Prostate gland (tissue), 2 donors: ENCODE data around the gene PPP1R15B. TPM values are rescaled to one million over a fixed set of nuclear protein-coding genes. Genes with fewer than 3 reads are reported as not detected.

Source experiments
- DNase-seq: peaks from one replicate; pipeline ENCODE4 v3.0.0-alpha.2; 2019; ENCODE audit warnings: low spot score
- H3K27ac ChIP-seq, 2 donors: fragments of 200-600 bp; sonication (generic); 2 replicates each; pipeline ENCODE4 v1.5.1; 2017 to 2019
- H3K27me3 ChIP-seq: fragments of 200-600 bp; sonication (generic); replicated peaks from 2 replicates; pipeline ENCODE4 v1.5.1; 2019; ENCODE audit not compliant: insufficient read depth
- H3K36me3 ChIP-seq, 2 donors: fragments of 200-600 bp; sonication (generic); 1 replicate in 1 of 2; 2 replicates in 1 of 2; pipeline versions ENCODE4 v1.5.1 to v1.8.1; 2017 to 2019
- H3K4me1 ChIP-seq: fragments of 200-600 bp; sonication (generic); replicated peaks from 2 replicates; pipeline ENCODE4 v1.5.1; 2019
- H3K4me3 ChIP-seq, 2 donors: fragments of 200-600 bp; sonication (generic); 2 replicates each; pipeline ENCODE4 v1.5.1; 2017 to 2019
- H3K9me3 ChIP-seq: fragments of 200-600 bp; sonication (generic); 2 replicates; pipeline ENCODE4 v1.5.1; 2017
- POLR2A ChIP-seq: fragments of 450-650 bp; IDR thresholded peaks from one replicate; pipeline ENCODE4 v1.6.1; 2016; ENCODE audit warnings: antibody characterized with exemption, mild to moderate bottlenecking
- POLR2AphosphoS5 ChIP-seq: sonication (generic); formaldehyde crosslinking; IDR thresholded peaks from one replicate; pipeline ENCODE4 v1.6.1; 2017; ENCODE audit warnings: antibody characterized with exemption
- WGBS: methylation state at CpG from one replicate; pipeline ENCODE4 v1.1.5; 2018; 5-methylcytosine and 5-hydroxymethylcytosine counted together
- intact Hi-C: fragments of 100-400 bp; cut with DNase I; formaldehyde crosslinking; loops from one replicate; pipeline ENCODE4 v1.14.2; 2022
- total RNA-seq, 2 donors: library from RNA; depleted of rRNA; stranded (reverse); fragments of >200 nt; gene quantifications; one replicate each; pipeline ENCODE4 v1.1.0, GENCODE V29; 2016
- TF ChIP-seq, protein P1 (sequence below), 4 experiments: fragments of 200-600 bp in 2 of 4; fragments of 450-650 bp in 2 of 4; sonication (generic) in 2 of 4; IDR thresholded peaks; 1 replicate in 3 of 4; 2 replicates in 1 of 4; pipeline ENCODE4 v1.5.1; 2016 to 2019; ENCODE audit warnings: antibody characterized with exemption in 4 of 4, mild to moderate bottlenecking in 2 of 4, moderate library complexity in 2 of 4

The PPP1R15B gene
- total RNA-seq, 2 donors from 2014 or later, result 43.5 to 45.0 TPM

DNA sequence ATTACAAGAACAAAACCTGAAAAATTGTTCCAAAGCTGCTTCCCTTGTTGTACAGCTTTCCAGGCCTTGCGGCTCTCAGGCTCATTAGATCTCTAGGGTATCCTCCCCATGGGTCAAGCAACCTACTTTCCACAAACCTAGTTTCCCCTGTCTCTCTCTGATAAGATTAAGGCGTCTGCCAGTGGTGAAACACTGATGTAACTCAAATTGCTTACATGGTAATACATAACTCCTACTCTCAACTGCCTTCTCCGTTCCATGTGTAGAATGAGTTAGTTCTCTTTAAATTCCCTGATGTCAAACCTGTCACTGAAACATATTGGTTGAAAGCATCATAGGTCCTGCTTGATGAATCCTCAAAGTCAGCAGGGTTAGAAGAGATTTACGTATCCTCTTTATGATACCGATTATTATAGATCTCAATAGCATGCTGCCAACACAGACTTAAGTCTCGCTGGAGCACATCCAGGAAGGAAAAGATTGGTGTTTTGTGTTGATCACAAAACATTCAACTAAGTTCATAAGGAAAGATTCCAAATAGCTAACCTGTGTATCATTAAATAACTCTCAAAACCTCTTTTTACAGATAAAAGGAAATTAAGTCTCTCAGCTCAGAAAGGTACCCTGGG lies 10.6 kb downstream of the PPP1R15B start:
- 85% methylated on average over 6 of the region's 6 CpGs for WGBS
- TF ChIP-seq, protein P1, sequence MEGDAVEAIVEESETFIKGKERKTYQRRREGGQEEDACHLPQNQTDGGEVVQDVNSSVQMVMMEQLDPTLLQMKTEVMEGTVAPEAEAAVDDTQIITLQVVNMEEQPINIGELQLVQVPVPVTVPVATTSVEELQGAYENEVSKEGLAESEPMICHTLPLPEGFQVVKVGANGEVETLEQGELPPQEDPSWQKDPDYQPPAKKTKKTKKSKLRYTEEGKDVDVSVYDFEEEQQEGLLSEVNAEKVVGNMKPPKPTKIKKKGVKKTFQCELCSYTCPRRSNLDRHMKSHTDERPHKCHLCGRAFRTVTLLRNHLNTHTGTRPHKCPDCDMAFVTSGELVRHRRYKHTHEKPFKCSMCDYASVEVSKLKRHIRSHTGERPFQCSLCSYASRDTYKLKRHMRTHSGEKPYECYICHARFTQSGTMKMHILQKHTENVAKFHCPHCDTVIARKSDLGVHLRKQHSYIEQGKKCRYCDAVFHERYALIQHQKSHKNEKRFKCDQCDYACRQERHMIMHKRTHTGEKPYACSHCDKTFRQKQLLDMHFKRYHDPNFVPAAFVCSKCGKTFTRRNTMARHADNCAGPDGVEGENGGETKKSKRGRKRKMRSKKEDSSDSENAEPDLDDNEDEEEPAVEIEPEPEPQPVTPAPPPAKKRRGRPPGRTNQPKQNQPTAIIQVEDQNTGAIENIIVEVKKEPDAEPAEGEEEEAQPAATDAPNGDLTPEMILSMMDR (IDR thresholded peaks at IDR 0.05), result no peak
- no peak for TF ChIP-seq POLR2A
- TF ChIP-seq POLR2AphosphoS5, result no peak
- Histone ChIP-seq H3K27me3 (no peaks in the 10 kb centered on the region), H3K9me3 (no peaks in the 10 kb centered on the region), H3K36me3 (no peaks in the 10 kb centered on the region), H3K27ac (no peak overlapping the region), H3K4me3 (no peak overlapping the region), H3K4me1 (no peaks in the 10 kb centered on the region)
- intact Hi-C loops, result no loop called here
- DNase-seq, result no peak

DNA sequence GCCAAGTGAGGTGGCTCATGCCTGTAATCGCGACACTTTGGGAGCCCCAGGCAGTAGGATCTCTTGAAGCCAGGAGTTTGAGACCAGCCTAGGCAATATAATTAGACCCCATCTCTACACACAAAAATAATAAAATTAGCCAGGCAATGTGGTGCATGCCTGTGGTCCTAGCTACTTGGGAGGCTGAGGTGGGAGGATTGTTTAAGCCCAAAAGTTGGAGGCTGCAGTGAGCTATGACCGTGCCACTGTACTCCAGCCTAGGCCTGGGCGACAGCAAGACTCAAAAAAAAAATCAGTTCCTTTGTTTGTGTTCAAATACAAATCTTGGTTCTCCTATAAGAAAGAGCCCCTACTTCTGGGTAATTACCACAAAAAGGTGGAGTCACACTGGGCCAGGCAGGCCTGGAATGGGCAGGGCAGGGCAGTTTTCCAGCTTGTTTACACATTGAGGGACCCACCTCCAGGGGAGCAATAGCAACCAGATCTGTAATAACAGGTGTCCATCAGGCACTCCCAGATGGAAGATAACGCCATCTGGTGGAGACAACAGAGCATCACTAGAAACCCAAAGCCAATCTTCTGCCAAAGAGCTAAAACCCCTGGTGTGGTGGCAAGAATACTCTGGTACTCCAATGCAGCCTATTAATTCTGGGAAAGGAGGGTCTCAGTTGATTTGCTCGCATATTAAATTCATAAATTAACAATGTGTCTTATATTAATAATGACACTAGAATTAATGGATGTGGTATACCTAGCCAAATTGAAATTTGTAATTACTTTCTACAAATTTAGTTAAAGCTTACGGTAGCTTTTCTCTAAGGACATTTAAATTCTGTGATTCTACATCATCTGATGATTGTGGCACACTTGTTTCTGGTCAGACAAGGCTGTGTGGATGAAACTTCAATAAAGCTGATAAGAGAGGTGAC lies 13.2 kb downstream of the PPP1R15B start:
- intact Hi-C loops, result no loop called here
- H3K27ac ChIP-seq, result peak overlapping the region in 1 of 2 donors; percentile 12
- DNase-seq, result peak; percentile 84
- H3K36me3 ChIP-seq, result no peaks in the 10 kb centered on the region
- WGBS, result 66% methylated on average over 7 of the region's 7 CpGs
- no peaks in the 10 kb centered on the region for H3K9me3 ChIP-seq
- H3K27me3 ChIP-seq, result no peaks in the 10 kb centered on the region
- TF ChIP-seq, protein P1 (IDR thresholded peaks at IDR 0.05), result peak; percentile 48 to 87 (median 84)
- TF ChIP-seq POLR2AphosphoS5 (peak; percentile 80), POLR2A (no peak)
- H3K4me1 ChIP-seq, result no peaks in the 10 kb centered on the region
- H3K4me3 ChIP-seq, result no peak overlapping the region

DNA sequence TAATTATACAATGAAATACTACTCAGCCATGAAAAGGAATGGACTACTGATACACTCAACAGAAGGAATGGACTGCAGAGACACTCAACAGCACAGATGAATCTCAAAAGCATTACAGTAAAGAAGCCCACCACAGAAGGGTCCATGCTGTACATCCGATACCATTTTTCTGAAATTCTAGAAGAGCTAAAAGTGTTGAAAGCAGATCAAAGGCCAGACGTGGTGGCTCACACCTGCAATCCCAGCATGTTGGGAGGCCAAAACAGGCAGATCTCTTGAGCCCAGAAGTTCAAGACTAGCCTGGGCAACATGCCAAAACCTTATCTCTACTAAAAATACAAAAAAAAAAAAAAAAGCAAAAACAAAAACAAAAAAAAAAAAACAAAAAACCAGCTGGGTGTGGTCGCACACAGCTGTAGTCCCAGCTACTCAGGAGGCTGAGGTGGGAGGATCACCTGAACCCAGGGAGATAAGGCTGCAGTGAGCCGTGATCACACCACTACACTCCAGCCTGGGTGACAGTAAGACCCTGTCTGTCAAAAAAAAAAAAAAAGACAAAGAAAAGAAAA lies 15.5 kb downstream of the PPP1R15B start:
- no peaks in the 10 kb centered on the region for H3K27me3 ChIP-seq
- DNase-seq, result no peak
- intact Hi-C loops, result no loop called here
- no peak overlapping the region for H3K4me3 ChIP-seq
- H3K36me3 ChIP-seq, result no peaks in the 10 kb centered on the region
- H3K27ac ChIP-seq, result no peak overlapping the region
- H3K4me1 ChIP-seq, result no peaks in the 10 kb centered on the region
- TF ChIP-seq POLR2AphosphoS5 (no peak), POLR2A (no peak)
- TF ChIP-seq, protein P1 (IDR thresholded peaks at IDR 0.05), result no peak
- WGBS, result 84% methylated on average over 4 of the region's 4 CpGs
- no peaks in the 10 kb centered on the region for H3K9me3 ChIP-seq

DNA sequence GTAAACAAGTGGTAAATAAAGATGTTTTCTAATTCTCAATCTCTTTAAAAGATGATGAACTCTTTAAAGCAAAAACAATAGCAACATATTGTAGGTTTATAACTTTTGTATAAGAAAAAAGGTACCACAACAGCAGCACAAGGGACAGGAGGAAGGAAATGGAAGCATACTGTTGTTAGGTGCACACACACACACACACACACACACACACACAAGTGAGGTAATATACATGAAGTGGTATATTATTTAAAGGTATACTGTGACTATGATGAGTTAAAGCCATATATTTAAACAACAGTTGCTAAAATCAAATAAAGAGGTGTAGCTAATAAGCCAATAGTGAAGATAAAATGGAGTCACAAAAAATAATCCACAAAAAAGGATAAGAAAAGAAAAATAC lies 20.0 kb downstream of the PPP1R15B start:
- TF ChIP-seq POLR2AphosphoS5, result no peak
- TF ChIP-seq POLR2A, result no peak
- TF ChIP-seq, protein P1 (IDR thresholded peaks at IDR 0.05), result no peak
- no peaks in the 10 kb centered on the region for H3K4me1 ChIP-seq
- no peaks in the 10 kb centered on the region for H3K36me3 ChIP-seq
- no peak overlapping the region for H3K27ac ChIP-seq
- intact Hi-C loops, result no loop called here
- no peak for DNase-seq
- H3K9me3 ChIP-seq, result no peaks in the 10 kb centered on the region
- no peak overlapping the region for H3K4me3 ChIP-seq
- H3K27me3 ChIP-seq, result no peaks in the 10 kb centered on the region
